ENCODE data around the gene IGHMBP2.

Gene IGHMBP2

DNA sequence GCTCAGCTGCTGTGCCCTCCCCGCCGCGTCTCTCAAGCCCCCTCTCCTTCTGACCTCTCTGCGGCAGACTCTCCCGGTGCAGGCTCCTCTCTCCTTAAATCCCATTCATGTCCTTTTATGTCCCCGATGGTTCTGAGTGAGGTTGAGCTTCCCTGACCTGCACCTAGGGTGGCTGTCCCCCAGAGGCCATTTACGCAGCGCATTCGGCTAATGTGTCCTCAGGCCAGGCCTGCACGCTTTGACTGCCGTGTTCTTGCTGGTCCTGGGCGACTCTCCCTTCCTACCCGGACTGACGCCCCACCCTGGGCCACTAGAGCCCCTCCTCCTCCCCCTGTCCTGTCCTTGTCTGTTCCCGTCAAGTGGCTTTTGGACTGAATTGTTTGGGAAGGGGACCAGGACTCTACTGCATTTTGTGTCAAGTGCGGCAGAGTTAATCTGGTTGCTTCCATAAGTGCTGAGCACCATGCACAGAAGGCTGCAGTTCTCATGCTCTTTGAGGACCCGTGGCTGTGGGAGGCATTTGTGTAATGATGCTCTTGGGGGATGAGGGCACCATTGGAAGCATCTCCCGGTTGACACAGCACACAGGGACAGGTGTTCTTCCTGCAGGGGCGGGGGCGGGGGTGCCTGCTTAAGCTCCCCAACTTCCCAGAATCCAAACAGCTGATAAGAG lies 37.1 kb downstream of the IGHMBP2 start:
- TF ChIP-seq, protein P1, sequence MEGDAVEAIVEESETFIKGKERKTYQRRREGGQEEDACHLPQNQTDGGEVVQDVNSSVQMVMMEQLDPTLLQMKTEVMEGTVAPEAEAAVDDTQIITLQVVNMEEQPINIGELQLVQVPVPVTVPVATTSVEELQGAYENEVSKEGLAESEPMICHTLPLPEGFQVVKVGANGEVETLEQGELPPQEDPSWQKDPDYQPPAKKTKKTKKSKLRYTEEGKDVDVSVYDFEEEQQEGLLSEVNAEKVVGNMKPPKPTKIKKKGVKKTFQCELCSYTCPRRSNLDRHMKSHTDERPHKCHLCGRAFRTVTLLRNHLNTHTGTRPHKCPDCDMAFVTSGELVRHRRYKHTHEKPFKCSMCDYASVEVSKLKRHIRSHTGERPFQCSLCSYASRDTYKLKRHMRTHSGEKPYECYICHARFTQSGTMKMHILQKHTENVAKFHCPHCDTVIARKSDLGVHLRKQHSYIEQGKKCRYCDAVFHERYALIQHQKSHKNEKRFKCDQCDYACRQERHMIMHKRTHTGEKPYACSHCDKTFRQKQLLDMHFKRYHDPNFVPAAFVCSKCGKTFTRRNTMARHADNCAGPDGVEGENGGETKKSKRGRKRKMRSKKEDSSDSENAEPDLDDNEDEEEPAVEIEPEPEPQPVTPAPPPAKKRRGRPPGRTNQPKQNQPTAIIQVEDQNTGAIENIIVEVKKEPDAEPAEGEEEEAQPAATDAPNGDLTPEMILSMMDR (IDR thresholded peaks at IDR 0.05) = no peak
- H3K9me3 ChIP-seq = no peaks in the 10 kb centered on the region
- peaks cover 63% of the 10 kb centered on the region for H3K36me3 ChIP-seq
- no peak overlapping the region for H3K4me3 ChIP-seq (ENCODE audit: low read depth in 1 of 2, low read length in 1 of 2)
- H3K4me1 ChIP-seq (ENCODE audit: control insufficient read depth in 1 of 2, insufficient read depth in 1 of 2, low read depth in 1 of 2, low read length in 1 of 2) = no peaks in the 10 kb centered on the region
- no peaks in the 10 kb centered on the region for H3K27me3 ChIP-seq
- H3K27ac ChIP-seq = no peak overlapping the region

DNA sequence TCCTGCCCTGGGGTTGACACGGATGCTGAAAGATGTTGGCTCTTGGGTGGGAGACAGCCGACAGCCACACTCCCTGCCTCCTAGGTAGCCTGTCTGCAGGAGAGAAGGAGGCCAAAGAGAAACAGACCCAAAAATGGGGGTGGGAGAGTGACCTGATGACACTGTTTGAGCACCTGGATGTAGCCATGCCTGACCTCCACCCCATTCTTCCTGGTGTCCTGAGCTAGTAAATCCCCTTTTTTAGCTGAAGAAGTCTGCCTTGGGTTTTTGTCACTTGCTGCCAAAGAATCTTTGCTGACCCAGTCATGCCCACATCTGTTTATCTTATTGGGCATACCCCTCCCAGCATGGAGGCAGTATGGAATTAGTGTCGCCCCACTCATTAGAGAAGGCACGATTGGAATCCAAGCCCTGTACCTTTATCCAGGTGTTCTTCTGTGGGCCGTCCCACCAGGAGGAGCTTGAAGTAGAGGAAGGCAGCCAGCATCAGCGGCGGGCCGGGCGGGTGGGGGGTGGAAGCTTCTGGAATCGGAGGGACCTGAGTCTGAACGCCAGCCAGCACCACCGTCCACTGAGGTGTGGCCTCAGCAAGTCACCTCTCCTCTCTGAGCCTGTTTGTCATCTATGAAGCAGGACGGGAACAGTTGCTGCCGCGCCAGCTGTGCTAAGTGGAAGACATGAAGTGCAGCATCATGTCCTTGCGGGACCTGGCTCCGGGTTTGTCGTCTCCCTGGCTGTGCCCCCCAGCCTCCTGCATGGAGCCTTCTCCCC lies 37.8 kb downstream of the IGHMBP2 start:
- no peaks in the 10 kb centered on the region for H3K4me1 ChIP-seq (ENCODE audit: control insufficient read depth in 1 of 2, insufficient read depth in 1 of 2, low read depth in 1 of 2, low read length in 1 of 2)
- H3K4me3 ChIP-seq (ENCODE audit: low read depth in 1 of 2, low read length in 1 of 2) = no peak overlapping the region
- TF ChIP-seq, protein P1 (IDR thresholded peaks at IDR 0.05) = no peak
- no peaks in the 10 kb centered on the region for H3K9me3 ChIP-seq
- H3K27me3 ChIP-seq = no peaks in the 10 kb centered on the region
- H3K36me3 ChIP-seq = peaks cover 56% of the 10 kb centered on the region
- no peak overlapping the region for H3K27ac ChIP-seq

DNA sequence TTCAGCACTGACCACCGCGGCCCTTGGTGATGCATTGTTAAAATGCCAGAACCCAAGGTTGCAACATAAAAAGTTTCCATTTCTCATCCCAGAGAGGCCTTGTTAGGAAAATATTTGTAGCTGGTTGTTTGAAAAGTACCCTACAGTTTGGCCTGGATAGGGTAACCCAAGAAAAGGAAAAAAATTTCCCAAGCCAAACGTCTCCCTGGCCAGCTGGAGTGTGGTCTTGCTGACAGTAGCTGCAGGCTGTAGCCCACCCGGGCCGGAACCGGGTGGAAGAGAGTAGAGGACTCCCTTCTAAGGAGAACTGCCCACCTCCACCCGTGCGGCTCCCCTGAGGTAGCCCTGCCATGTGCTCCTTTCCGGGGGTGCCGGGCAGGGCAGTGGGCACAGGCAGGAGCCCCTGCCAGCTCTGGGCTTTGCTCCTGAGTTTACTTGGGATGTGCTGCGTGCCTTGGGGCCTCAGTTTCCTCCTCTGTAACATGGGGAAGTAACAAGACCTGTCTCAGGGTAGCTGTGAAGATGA lies 38.5 kb downstream of the IGHMBP2 start:
- Histone ChIP-seq H3K27me3 (no peaks in the 10 kb centered on the region), H3K4me3 (ENCODE audit: low read depth in 1 of 2, low read length in 1 of 2) (no peak overlapping the region), H3K27ac (no peak overlapping the region), H3K4me1 (ENCODE audit: control insufficient read depth in 1 of 2, insufficient read depth in 1 of 2, low read depth in 1 of 2, low read length in 1 of 2) (no peaks in the 10 kb centered on the region), H3K36me3 (peaks cover 49% of the 10 kb centered on the region), H3K9me3 (no peaks in the 10 kb centered on the region)
- TF ChIP-seq, protein P1 (IDR thresholded peaks at IDR 0.05) = no peak

GRCh38 chr11:68942751-68943271 lies 39.1 kb downstream of the IGHMBP2 start:
- TF ChIP-seq, protein P1 (IDR thresholded peaks at IDR 0.05) = no peak
- Histone ChIP-seq H3K9me3 (no peaks in the 10 kb centered on the region), H3K4me3 (ENCODE audit: low read depth in 1 of 2, low read length in 1 of 2) (no peak overlapping the region), H3K27ac (no peak overlapping the region), H3K36me3 (peaks cover 43% of the 10 kb centered on the region), H3K4me1 (ENCODE audit: control insufficient read depth in 1 of 2, insufficient read depth in 1 of 2, low read depth in 1 of 2, low read length in 1 of 2) (no peaks in the 10 kb centered on the region), H3K27me3 (no peaks in the 10 kb centered on the region)

DNA sequence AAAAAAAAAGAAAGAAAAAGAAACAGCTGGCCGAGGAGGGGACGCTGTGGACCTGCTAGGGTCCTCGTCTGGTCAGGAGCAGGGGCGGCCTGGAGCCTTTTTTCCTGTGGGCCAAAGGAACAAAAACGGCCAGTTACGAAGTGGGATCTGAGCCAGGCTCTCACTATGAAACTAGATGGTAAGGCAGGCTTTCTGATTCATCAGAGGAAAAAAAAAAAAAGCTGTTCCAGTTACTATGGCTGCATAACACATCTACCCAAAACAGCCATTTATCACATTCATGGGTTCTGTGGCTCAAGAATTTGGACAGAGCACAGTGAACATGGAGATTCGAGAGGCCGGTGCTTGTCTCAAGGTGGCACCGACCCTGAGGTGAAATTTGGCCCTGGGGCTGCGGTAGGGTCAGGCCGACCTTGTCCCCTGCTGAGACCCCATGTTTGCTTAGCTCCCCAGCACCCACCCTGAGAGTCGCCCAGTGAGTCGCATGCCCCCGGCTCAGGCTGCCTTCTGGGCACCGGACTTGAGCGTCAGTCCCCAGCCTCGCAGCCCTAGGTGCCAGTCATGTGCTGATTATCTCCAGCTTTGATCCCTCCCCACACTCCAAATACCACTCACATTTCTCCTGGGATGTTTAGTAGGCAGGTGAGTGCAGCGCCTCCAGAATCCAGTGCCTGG lies 42.9 kb downstream of the IGHMBP2 start:
- TF ChIP-seq, protein P1 (IDR thresholded peaks at IDR 0.05) = no peak
- Histone ChIP-seq H3K4me3 (ENCODE audit: low read depth in 1 of 2, low read length in 1 of 2) (no peak overlapping the region), H3K36me3 (peaks cover 7% of the 10 kb centered on the region), H3K4me1 (ENCODE audit: control insufficient read depth in 1 of 2, insufficient read depth in 1 of 2, low read depth in 1 of 2, low read length in 1 of 2) (no peaks in the 10 kb centered on the region), H3K27me3 (no peaks in the 10 kb centered on the region), H3K27ac (no peak overlapping the region), H3K9me3 (no peaks in the 10 kb centered on the region)

Measured in neutrophil (primary cell).